Osteoblast (primary cell): ENCODE measurements around the gene CENPU. TPM values are rescaled to one million over a fixed set of nuclear protein-coding genes. Genes with fewer than 3 reads are reported as not detected.
"Not testable (repeated sequence)": the region's sequence is repeated elsewhere in the genome, so short reads cannot be mapped to it uniquely, and the experiment has no call there.

ENCODE experiments used
- DNase-seq: peaks from one replicate; pipeline ENCODE4 v3.0.0; 2011; ENCODE audit warnings: low spot score, mixed read lengths; ENCODE audit not compliant: insufficient read length; ENCODE audit errors: missing footprints
- H2AFZ ChIP-seq: 2 replicates; pipeline ENCODE4 v1.6.0; 2011; ENCODE audit warnings: mild to moderate bottlenecking, low read length
- H3K27ac ChIP-seq: 2 replicates; pipeline ENCODE4 v1.5.1; 2011; ENCODE audit warnings: mild to moderate bottlenecking, low read depth, low read length, moderate library complexity
- H3K27me3 ChIP-seq: 2 replicates; pipeline ENCODE4 v1.6.0; 2012; ENCODE audit warnings: mild to moderate bottlenecking, control low read depth, inconsistent platforms, low read length, moderate library complexity; ENCODE audit not compliant: insufficient read depth
- H3K36me3 ChIP-seq: 2 replicates; pipeline ENCODE4 v1.5.1; 2011; ENCODE audit warnings: mild to moderate bottlenecking, low read length, control low read depth, moderate library complexity; ENCODE audit not compliant: insufficient read depth
- H3K4me1 ChIP-seq: 2 replicates; pipeline ENCODE4 v1.5.1; 2011; ENCODE audit warnings: mild to moderate bottlenecking, low read length, control low read depth, moderate library complexity; ENCODE audit not compliant: insufficient read depth
- H3K4me2 ChIP-seq: 2 replicates; pipeline ENCODE4 v1.6.0; 2011; ENCODE audit warnings: mild to moderate bottlenecking, low read length; ENCODE audit not compliant: insufficient read depth
- H3K4me3 ChIP-seq: fragments of 200-600 bp; sonication (generic); 3 replicates; pipeline ENCODE4 v1.5.1; 2012; ENCODE audit warnings: mild to moderate bottlenecking, low read length, inconsistent platforms; ENCODE audit not compliant: insufficient read depth
- H3K79me2 ChIP-seq: 2 replicates; pipeline ENCODE4 v1.6.0; 2012; ENCODE audit warnings: mild to moderate bottlenecking, low read length, control low read depth, inconsistent platforms; ENCODE audit not compliant: insufficient read depth
- H3K9me3 ChIP-seq: 2 replicates; pipeline ENCODE4 v1.5.1; 2011; ENCODE audit warnings: low read depth, low read length, control low read depth
- H4K20me1 ChIP-seq: 2 replicates; pipeline ENCODE4 v1.6.0; 2012; ENCODE audit warnings: mild to moderate bottlenecking, low read length, control low read depth; ENCODE audit not compliant: insufficient read depth
- total RNA-seq: library from RNA; depleted of rRNA; stranded (reverse); fragments of >200 nt; gene quantifications from 2 replicates; pipeline ENCODE4 v1.2.3, GENCODE V29; 2012
- TF ChIP-seq, protein P1 (sequence below): IDR thresholded peaks from 2 replicates; pipeline ENCODE4 v1.5.1; 2011; ENCODE audit warnings: mild to moderate bottlenecking, low read depth, low read length, moderate library complexity; ENCODE audit errors: extremely low read depth

CENPU gene
- total RNA-seq, 1 donor, result 5.1 TPM

DNA sequence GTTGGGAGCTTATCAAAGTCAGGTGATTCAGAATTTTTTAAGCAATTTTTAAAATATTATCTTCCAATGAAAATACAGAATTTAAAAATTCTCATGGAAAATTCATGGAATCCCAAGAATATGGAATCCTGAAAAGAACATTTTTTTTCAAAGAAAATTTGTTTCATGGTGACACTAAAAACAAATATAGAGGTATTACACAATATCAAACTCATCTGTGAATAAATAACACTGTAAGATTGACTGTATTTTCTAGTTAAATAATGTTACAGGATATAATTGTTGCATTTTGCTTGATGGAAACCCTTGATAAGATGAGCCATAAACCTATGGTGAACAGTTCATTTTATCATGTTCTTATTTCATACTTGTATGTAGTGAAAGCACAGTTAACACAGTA, 72.9 kb downstream of the CENPU start:
- Histone ChIP-seq H3K4me2 (no peak overlapping the region), H3K27me3 (no peaks in the 10 kb centered on the region), H4K20me1 (no peaks in the 10 kb centered on the region), H3K27ac (no peak overlapping the region), H3K36me3 (peaks cover 23% of the 10 kb centered on the region), H3K79me2 (no peaks in the 10 kb centered on the region), H3K4me1 (peaks cover 5% of the 10 kb centered on the region), H2AFZ (no peak overlapping the region), H3K9me3 (no peaks in the 10 kb centered on the region), H3K4me3 (no peak overlapping the region)
- DNase-seq, result no peak
- TF ChIP-seq, protein P1, sequence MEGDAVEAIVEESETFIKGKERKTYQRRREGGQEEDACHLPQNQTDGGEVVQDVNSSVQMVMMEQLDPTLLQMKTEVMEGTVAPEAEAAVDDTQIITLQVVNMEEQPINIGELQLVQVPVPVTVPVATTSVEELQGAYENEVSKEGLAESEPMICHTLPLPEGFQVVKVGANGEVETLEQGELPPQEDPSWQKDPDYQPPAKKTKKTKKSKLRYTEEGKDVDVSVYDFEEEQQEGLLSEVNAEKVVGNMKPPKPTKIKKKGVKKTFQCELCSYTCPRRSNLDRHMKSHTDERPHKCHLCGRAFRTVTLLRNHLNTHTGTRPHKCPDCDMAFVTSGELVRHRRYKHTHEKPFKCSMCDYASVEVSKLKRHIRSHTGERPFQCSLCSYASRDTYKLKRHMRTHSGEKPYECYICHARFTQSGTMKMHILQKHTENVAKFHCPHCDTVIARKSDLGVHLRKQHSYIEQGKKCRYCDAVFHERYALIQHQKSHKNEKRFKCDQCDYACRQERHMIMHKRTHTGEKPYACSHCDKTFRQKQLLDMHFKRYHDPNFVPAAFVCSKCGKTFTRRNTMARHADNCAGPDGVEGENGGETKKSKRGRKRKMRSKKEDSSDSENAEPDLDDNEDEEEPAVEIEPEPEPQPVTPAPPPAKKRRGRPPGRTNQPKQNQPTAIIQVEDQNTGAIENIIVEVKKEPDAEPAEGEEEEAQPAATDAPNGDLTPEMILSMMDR, result no peak

DNA sequence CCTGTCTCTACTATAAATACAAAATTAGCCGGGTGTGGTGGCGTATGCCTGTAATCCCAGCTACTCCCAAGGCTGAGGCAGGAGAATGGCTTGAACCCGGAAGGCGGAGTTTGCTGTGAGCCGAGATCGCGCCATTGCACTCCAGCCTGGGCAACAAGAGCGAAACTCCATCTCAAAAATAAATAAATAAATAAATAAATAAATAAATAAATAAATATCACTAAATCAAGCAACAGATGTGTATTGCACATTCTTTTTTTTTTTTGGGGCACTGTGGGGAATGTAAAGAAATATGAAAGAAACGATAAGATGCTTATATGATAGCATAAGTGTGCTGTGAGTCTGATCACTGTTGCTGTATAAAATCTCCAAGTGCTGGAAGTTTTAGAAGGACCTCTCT, 76.1 kb downstream of the CENPU start:
- not testable (repeated sequence) for H4K20me1 ChIP-seq, H3K4me2 ChIP-seq, H3K27ac ChIP-seq, H3K27me3 ChIP-seq, DNase-seq, H3K79me2 ChIP-seq, H2AFZ ChIP-seq, H3K4me3 ChIP-seq, H3K9me3 ChIP-seq
- Histone ChIP-seq H3K36me3 (peaks cover 23% of the 10 kb centered on the region), H3K4me1 (peaks cover 13% of the 10 kb centered on the region)

DNA sequence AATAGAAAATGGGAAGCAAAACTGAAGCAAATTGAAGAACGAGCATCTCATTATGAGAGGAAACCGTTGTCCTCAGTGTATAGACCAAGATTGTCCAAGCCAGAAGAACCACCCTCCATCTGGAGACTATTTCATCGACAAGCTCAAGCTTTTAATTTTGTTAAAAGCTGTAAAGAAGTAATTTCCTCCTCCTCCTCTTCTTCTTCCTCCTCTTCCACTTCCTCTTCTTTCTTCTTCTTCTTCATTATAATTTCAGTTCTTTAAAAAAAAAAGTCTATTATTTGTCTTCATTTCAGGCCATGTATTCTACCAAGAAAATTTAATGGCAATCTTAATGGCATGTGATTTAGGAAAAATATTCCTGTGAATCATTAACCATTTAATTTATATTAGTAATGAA, 76.8 kb downstream of the CENPU start:
- no peaks in the 10 kb centered on the region for H3K9me3 ChIP-seq
- no peak for DNase-seq
- no peak overlapping the region for H3K4me3 ChIP-seq
- H3K27ac ChIP-seq, result no peak overlapping the region
- peaks cover 13% of the 10 kb centered on the region for H3K4me1 ChIP-seq
- no peaks in the 10 kb centered on the region for H3K79me2 ChIP-seq
- H2AFZ ChIP-seq, result no peak overlapping the region
- TF ChIP-seq, protein P1, result no peak
- peaks cover 23% of the 10 kb centered on the region for H3K36me3 ChIP-seq
- no peaks in the 10 kb centered on the region for H3K27me3 ChIP-seq
- no peak overlapping the region for H3K4me2 ChIP-seq
- H4K20me1 ChIP-seq, result no peaks in the 10 kb centered on the region

DNA sequence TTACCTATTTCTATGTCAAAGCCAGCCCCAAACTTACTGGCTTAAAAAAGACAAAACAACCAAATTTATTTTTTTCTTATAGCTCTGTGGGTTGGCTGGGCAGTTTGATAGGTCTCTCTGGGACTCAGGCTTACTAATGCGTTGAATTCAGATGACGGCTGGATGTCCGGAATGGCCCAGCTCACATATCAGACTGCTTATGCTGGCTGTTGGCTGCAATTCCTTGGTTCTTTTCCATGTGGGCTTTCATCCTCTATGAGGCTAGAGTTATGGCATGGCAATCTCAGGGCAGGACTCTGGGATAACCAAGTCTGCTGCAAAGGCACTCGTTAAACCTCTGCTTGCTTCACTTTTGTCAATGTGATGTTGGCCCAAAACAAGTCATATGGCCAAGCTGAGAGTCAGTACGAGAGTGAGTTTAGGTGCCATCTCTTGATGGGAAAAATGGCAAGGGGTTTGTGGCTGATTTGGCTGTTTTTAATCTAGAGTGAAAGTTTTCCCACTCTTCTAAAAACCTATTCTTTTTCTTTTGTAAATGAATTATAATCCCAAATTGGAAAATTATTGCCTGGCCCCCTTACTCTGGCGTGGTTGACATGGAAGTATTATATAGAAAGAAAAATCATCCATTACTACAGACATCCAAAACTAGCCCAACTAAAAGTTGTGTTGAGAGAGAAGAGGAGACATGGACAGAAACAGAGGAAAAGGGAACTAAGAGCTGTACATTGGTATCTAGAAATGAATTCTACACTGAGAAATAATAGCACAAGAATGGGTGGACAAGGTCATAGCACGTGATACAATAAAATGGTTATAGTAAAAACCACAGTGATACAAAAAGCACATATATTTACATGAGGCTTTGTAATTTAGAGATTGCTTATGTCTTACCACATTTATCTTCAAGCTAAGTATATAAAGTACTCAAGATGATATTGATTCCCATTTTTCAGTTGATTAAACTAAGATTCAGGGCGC, 77.7 kb downstream of the CENPU start:
- H3K4me2 ChIP-seq, result peak overlapping the region; percentile 31
- no peaks in the 10 kb centered on the region for H3K9me3 ChIP-seq
- no peaks in the 10 kb centered on the region for H3K27me3 ChIP-seq
- H3K4me1 ChIP-seq, result peaks cover 13% of the 10 kb centered on the region
- H4K20me1 ChIP-seq, result no peaks in the 10 kb centered on the region
- no peak overlapping the region for H3K4me3 ChIP-seq
- DNase-seq, result no peak
- TF ChIP-seq, protein P1, result no peak
- peak overlapping the region; percentile 33 for H2AFZ ChIP-seq
- H3K79me2 ChIP-seq, result no peaks in the 10 kb centered on the region
- H3K36me3 ChIP-seq, result peaks cover 19% of the 10 kb centered on the region
- H3K27ac ChIP-seq, result peak overlapping the region; percentile 60
